ENCODE data around the gene RPAP3. TPM values are rescaled to one million over a fixed set of nuclear protein-coding genes. Genes with fewer than 3 reads are reported as not detected.

RPAP3 gene
- total RNA-seq, 1 experiment from 2014 or later, result 48.9 TPM

DNA sequence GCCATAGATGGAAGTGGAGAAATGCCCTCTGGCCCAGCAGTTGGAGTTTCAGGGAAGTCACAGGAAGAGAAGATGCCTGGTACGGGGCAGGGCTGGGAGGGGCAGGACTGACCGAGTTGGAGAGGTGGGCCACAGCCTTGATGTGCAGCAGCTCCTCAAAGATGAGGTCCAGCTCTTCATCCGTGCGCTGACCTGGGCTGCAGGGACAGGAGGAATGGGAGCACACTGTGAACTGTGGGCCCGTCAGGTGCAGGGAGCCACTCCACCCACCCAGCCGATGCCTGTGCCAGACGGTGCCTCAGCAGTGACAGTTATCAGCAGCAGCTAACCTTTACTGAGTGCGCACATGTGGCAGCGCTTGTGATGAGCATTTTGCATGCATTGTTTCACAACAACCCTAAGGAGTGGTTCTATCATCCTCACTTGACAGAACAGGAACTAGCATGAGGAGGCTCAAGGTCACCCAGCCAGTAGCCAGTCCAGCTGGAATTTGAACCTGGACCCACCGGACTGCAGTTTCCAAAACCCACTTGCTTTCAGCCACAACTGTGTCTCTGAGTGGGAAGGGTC, 44.5 kb upstream of the RPAP3 start:
- Mint-ChIP-seq H3K4me1 (peaks cover 17 to 23% of the 10 kb centered on the region in 2 experiments), H3K9me3 (no peaks in the 10 kb centered on the region), H3K36me3 (ENCODE audit: insufficient read depth in 1 of 3, low read depth in 3 of 3) (peaks cover 0 to 10% (median 2%) of the 10 kb centered on the region in 3 experiments; a peak in 3 of 7 replicates), H3K4me3 (no peak overlapping the region), H3K27me3 (ENCODE audit: low read depth) (no peaks in the 10 kb centered on the region), H3K27ac (0 out of 7 replicates have a peak overlapping the region, but pooled peaks of 1 of the 3 experiments have one; percentile 90)
- no CpG with 5 or more reads among the region's 10 CpGs for WGBS (ENCODE audit: extremely low coverage, insufficient read length, low lambda C conversion rate)
- Histone ChIP-seq H4K91ac (ENCODE audit: insufficient read length, low read depth, low read length) (no peak overlapping the region), H3K79me1 (ENCODE audit: insufficient read depth, low read depth, low read length, poor library complexity, severe bottlenecking) (no peaks in the 10 kb centered on the region), H3K79me2 (ENCODE audit: insufficient read depth, low read length) (no peaks in the 10 kb centered on the region), H2AFZ (ENCODE audit: low read length) (no peak overlapping the region), H3K4me2 (ENCODE audit: insufficient read depth, insufficient read length, low read length) (no peak overlapping the region), H2BK20ac (ENCODE audit: low read depth, low read length, poor library complexity, severe bottlenecking) (no peak overlapping the region), H3K27me3 (ENCODE audit: insufficient read depth, low read length) (no peaks in the 10 kb centered on the region), H3K18ac (ENCODE audit: insufficient read length, low read depth, low read length) (no peak overlapping the region), H3K56ac (ENCODE audit: insufficient read length, low read depth, low read length) (no peak overlapping the region), H4K20me1 (ENCODE audit: control insufficient read depth, insufficient read depth, insufficient read length) (no peaks in the 10 kb centered on the region), H2BK15ac (ENCODE audit: low read depth, low read length) (no peak overlapping the region), H3K9ac (ENCODE audit: extremely low read depth, insufficient read length, low read length) (no peak overlapping the region), H3K23me2 (ENCODE audit: insufficient read length, low read depth, low read length, poor library complexity, severe bottlenecking) (no peaks in the 10 kb centered on the region), H2AK5ac (ENCODE audit: insufficient read length, low read length) (no peak overlapping the region), H3K4me1 (ENCODE audit: insufficient read depth, low read length) (peaks cover 19% of the 10 kb centered on the region), H4K5ac (ENCODE audit: insufficient read length, low read depth, low read length) (no peak overlapping the region), H3K23ac (ENCODE audit: insufficient read length, low read depth, low read length) (no peak overlapping the region), H2BK120ac (ENCODE audit: low read depth, low read length, poor library complexity, severe bottlenecking) (no peak overlapping the region), H3T11ph (ENCODE audit: low read length) (no peak overlapping the region), H2BK12ac (ENCODE audit: insufficient read length, low read depth, low read length) (no peak overlapping the region), H2BK5ac (ENCODE audit: insufficient read length, low read length) (no peak overlapping the region), H3K14ac (ENCODE audit: insufficient read depth, low read length) (no peak overlapping the region), H3K9me3 (ENCODE audit: control insufficient read depth, low read depth, low read length) (no peaks in the 10 kb centered on the region), H3K27ac (ENCODE audit: insufficient read length, low read depth, low read length) (no peak overlapping the region), H3K4ac (ENCODE audit: low read depth, low read length) (no peak overlapping the region), H4K8ac (replicated peaks; ENCODE audit: insufficient read length, low read depth, low read length) (no peak overlapping the region)
- TF ChIP-seq, protein P1, sequence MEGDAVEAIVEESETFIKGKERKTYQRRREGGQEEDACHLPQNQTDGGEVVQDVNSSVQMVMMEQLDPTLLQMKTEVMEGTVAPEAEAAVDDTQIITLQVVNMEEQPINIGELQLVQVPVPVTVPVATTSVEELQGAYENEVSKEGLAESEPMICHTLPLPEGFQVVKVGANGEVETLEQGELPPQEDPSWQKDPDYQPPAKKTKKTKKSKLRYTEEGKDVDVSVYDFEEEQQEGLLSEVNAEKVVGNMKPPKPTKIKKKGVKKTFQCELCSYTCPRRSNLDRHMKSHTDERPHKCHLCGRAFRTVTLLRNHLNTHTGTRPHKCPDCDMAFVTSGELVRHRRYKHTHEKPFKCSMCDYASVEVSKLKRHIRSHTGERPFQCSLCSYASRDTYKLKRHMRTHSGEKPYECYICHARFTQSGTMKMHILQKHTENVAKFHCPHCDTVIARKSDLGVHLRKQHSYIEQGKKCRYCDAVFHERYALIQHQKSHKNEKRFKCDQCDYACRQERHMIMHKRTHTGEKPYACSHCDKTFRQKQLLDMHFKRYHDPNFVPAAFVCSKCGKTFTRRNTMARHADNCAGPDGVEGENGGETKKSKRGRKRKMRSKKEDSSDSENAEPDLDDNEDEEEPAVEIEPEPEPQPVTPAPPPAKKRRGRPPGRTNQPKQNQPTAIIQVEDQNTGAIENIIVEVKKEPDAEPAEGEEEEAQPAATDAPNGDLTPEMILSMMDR (conservative IDR thresholded peaks at IDR 0.05), result no peak
- no peak for DNase-seq

Data from H9 (cell line).